K562 (cell line): ENCODE measurements around the gene INHA. TPM values are rescaled to one million over a fixed set of nuclear protein-coding genes. Genes with fewer than 3 reads are reported as not detected.

ENCODE experiments used
- ELF1 ChIP-seq: fragments of 200-800 bp; sonication (Bioruptor generic); IDR thresholded peaks from 2 replicates; pipeline ENCODE4 v1.6.1; 2016; ENCODE audit warnings: missing genetic modification characterization, missing compliant biosample characterization
- GABPA ChIP-seq: fragments of 200-800 bp; sonication (Bioruptor generic); conservative IDR thresholded peaks from 2 replicates; pipeline ENCODE4 v1.6.1; 2016; ENCODE audit warnings: low read depth, missing genetic modification characterization, missing compliant biosample characterization
- KDM4B ChIP-seq, 2 experiments: fragments of 450-650 bp in 1 of 2; sonication (generic) in 1 of 2; IDR thresholded peaks; 2 replicates each; pipeline ENCODE4 v1.6.1; 2016 to 2017; ENCODE audit warnings: borderline replicate concordance in 2 of 2, antibody characterized with exemption in 1 of 2, low read depth in 1 of 2, mild to moderate bottlenecking in 1 of 2
- MIER1 ChIP-seq: fragments of 450-650 bp; IDR thresholded peaks from 2 replicates; pipeline ENCODE4 v1.6.1; 2016; ENCODE audit warnings: antibody characterized with exemption, mild to moderate bottlenecking, low read depth
- NBN ChIP-seq: fragments of 450-650 bp; IDR thresholded peaks from 2 replicates; pipeline ENCODE4 v1.6.1; 2016; ENCODE audit warnings: low read depth, mild to moderate bottlenecking
- NCOA1 ChIP-seq: fragments of 450-650 bp; IDR thresholded peaks from 2 replicates; pipeline ENCODE4 v1.6.1; 2016; ENCODE audit warnings: low read depth
- NR2C2 ChIP-seq, 2 experiments: fragments of 200-800 bp in 1 of 2; sonication (Bioruptor generic) in 1 of 2; sonication (generic) in 1 of 2; formaldehyde crosslinking in 1 of 2; IDR thresholded peaks; 2 replicates each; pipeline versions ENCODE4 v1.6.1 to v1.8.0; 2016 to 2022; ENCODE audit warnings: mild to moderate bottlenecking in 1 of 2, missing compliant biosample characterization in 1 of 2, missing genetic modification characterization in 1 of 2, missing genetic modification reagents in 1 of 2
- SIN3A ChIP-seq, 2 experiments: fragments of 150-350 bp in 1 of 2; IDR thresholded peaks; 2 replicates each; pipeline ENCODE4 v1.6.1; 2011 to 2016; ENCODE audit warnings: borderline replicate concordance in 2 of 2, low read depth in 2 of 2, low read length in 2 of 2, mild to moderate bottlenecking in 2 of 2, moderate library complexity in 2 of 2; ENCODE audit not compliant: control insufficient read depth in 1 of 2
- SRF ChIP-seq, 2 experiments: fragments of 250-450, 450-650 bp in 1 of 2; sonication (Bioruptor Pico) in 1 of 2; sonication (generic) in 1 of 2; formaldehyde crosslinking; IDR thresholded peaks; 2 replicates each; pipeline versions ENCODE4 v1.5.0 to v1.5.1; 2020 to 2022; ENCODE audit warnings: mild to moderate bottlenecking in 1 of 2, missing genetic modification reagents in 1 of 2
- TCF7 ChIP-seq: sonication (generic); IDR thresholded peaks from 2 replicates; pipeline ENCODE4 v1.6.1; 2016; ENCODE audit warnings: antibody characterized with exemption, borderline replicate concordance
- TOE1 ChIP-seq, 2 experiments: fragments of 450-650 bp in 1 of 2; sonication (generic) in 1 of 2; formaldehyde crosslinking in 1 of 2; IDR thresholded peaks; 2 replicates each; pipeline versions ENCODE4 v1.7.1 to v1.8.0; 2016 to 2022; ENCODE audit warnings: borderline replicate concordance in 2 of 2, mild to moderate bottlenecking in 2 of 2, antibody characterized with exemption in 1 of 2, inconsistent platforms in 1 of 2, low read depth in 1 of 2, missing genetic modification reagents in 1 of 2, moderate library complexity in 1 of 2
- ZBTB7A ChIP-seq: IDR thresholded peaks from 2 replicates; pipeline ENCODE4 v1.6.1; 2011; ENCODE audit warnings: low read depth, mild to moderate bottlenecking, low read length, moderate library complexity, borderline replicate concordance; ENCODE audit not compliant: control insufficient read depth
- polyA plus RNA-seq, 8 experiments: library from polyadenylated mRNA; depleted of rRNA in 4 of 8; stranded (reverse) in 5 of 8; unstranded in 3 of 8; fragments of >200 nt; fragmentation: Nextera tagmentation in 2 of 8; fragmentation: Illumina TruSeq in 1 of 8; extraction: Ambion mirVana in 2 of 8; extraction: Trizol in 1 of 8; gene quantifications; 2 replicates each; pipeline versions ENCODE4 v1.2.1 to v1.2.3, GENCODE V29; 2011 to 2014; ENCODE audit warnings: inconsistent platforms in 1 of 8, missing spikeins in 1 of 8
- total RNA-seq, 7 experiments: library from RNA; depleted of rRNA in 6 of 7; stranded (reverse); fragments of >200 nt in 6 of 7; fragmentation: Illumina TruSeq in 2 of 7; extraction: Trizol in 2 of 7; gene quantifications; 2 replicates each; pipeline versions ENCODE4 v1.2.1 to v1.2.3, GENCODE V29; 2011 to 2021; ENCODE audit warnings: low replicate concordance in 1 of 7
- TF ChIP-seq, protein P1 (sequence below): sonication (generic); formaldehyde crosslinking; IDR thresholded peaks from 2 replicates; pipeline ENCODE4 v1.8.1; 2023; ENCODE audit warnings: mild to moderate bottlenecking, missing genetic modification reagents, moderate library complexity
- TF ChIP-seq, protein P2 (sequence below): fragments of 450-650 bp; IDR thresholded peaks from 2 replicates; pipeline ENCODE4 v1.6.1; 2016; ENCODE audit warnings: borderline replicate concordance
- TF ChIP-seq, protein P3 (sequence below): sonication (generic); formaldehyde crosslinking; IDR thresholded peaks from 2 replicates; pipeline ENCODE4 v1.8.1; 2023; ENCODE audit warnings: mild to moderate bottlenecking, missing genetic modification reagents
- TF ChIP-seq, protein P4 (sequence below), 2 experiments: IDR thresholded peaks in 1 of 2; conservative IDR thresholded peaks in 1 of 2; 2 replicates each; pipeline ENCODE4 v1.6.1; 2016; ENCODE audit warnings: low read depth in 2 of 2, mild to moderate bottlenecking in 1 of 2, missing compliant biosample characterization in 1 of 2, missing genetic modification characterization in 1 of 2, moderate library complexity in 1 of 2

INHA gene
- total and polyA plus RNA-seq, 9 of the 15 experiments (the other 6 are each of a cell fraction or from before 2014, with no cell fraction given) = 0.07 to 1.9 (median 0.40) TPM

DNA sequence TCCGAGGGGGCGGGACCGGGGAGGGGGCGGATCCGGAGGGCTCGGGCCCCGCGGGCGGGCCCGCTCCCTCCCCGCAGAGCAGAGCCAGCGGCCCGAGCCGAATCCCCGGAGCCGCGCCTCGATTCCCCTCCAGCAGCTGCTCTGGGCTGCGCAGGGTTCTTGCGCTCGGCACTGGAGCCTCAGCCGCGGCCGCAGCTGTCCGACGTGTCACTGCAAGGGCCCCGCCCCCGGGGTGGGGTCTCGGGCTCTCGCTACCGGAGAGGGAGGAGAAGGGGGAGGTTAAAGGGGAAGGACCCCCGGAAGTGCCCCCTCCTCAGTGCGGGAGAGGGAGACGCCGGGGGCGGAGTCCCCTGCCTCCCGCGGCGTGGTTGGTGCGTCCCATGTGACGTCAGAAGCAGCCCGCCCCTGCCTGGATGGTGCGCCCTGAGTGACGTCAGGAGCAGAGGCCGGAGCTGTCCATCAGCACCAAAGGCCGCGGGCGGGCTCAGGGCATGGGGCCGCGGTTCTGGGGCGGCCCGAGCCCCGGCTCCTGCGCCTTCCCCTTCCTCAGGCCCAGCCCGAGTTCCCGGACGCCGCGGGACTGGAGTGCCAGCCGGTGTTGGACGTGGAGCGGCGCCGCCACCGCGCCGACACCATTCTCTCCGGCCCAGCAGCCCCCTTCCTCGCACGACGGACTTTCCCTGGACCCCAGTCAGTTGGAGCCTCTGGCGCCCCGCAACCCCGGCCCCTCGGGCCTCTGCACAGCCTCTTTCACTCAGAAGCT lies 28.3 kb upstream of the INHA start, which contains the start of the genes CHPF and TMEM198 (continued):
- TF ChIP-seq, protein P1, sequence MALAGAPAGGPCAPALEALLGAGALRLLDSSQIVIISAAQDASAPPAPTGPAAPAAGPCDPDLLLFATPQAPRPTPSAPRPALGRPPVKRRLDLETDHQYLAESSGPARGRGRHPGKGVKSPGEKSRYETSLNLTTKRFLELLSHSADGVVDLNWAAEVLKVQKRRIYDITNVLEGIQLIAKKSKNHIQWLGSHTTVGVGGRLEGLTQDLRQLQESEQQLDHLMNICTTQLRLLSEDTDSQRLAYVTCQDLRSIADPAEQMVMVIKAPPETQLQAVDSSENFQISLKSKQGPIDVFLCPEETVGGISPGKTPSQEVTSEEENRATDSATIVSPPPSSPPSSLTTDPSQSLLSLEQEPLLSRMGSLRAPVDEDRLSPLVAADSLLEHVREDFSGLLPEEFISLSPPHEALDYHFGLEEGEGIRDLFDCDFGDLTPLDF (CRISPR knock-in tag) = peak; percentile 70; the same call in 1 of the 2 replicates
- TF ChIP-seq KDM4B (IDR thresholded peaks at IDR 0.05; ENCODE audit: borderline replicate concordance in 2 of 2, low read depth in 1 of 2) (peak in 1 of 2 experiments; percentile 73; a peak in 1 of 4 replicates), ELF1 (tag) (peak; percentile 86), MIER1 (peak; percentile 86), SIN3A (IDR thresholded peaks at IDR 0.05; ENCODE audit: borderline replicate concordance in 2 of 2, control insufficient read depth in 1 of 2, low read depth in 2 of 2, low read length in 2 of 2) (peak; percentile 42 to 71; a peak in 3 of 4 replicates), NCOA1 (peak; percentile 91), ZBTB7A (peak; percentile 100), TCF7 (no peak), NR2C2 (CRISPR knock-in tag; IDR thresholded peaks at IDR 0.05) (0 out of 2 replicates have a peak, but pooled peaks have one; percentile 31), NR2C2 (tag; IDR thresholded peaks at IDR 0.05) (peak; percentile 92), GABPA (tag) (peak; percentile 92), NBN (0 out of 2 replicates have a peak, but pooled peaks have one; percentile 70), SRF (CRISPR knock-in tag; IDR thresholded peaks at IDR 0.05) (peak in 1 of 2 experiments; percentile 78; a peak in 2 of 4 replicates), TOE1 (IDR thresholded peaks at IDR 0.05; ENCODE audit: borderline replicate concordance) (peak; percentile 66; the same call in 1 of the 2 replicates), TOE1 (CRISPR knock-in tag; IDR thresholded peaks at IDR 0.05; ENCODE audit: borderline replicate concordance, low read depth) (no peak)
- TF ChIP-seq, protein P2, sequence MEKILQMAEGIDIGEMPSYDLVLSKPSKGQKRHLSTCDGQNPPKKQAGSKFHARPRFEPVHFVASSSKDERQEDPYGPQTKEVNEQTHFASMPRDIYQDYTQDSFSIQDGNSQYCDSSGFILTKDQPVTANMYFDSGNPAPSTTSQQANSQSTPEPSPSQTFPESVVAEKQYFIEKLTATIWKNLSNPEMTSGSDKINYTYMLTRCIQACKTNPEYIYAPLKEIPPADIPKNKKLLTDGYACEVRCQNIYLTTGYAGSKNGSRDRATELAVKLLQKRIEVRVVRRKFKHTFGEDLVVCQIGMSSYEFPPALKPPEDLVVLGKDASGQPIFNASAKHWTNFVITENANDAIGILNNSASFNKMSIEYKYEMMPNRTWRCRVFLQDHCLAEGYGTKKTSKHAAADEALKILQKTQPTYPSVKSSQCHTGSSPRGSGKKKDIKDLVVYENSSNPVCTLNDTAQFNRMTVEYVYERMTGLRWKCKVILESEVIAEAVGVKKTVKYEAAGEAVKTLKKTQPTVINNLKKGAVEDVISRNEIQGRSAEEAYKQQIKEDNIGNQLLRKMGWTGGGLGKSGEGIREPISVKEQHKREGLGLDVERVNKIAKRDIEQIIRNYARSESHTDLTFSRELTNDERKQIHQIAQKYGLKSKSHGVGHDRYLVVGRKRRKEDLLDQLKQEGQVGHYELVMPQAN = peak; percentile 23; the same call in 1 of the 2 replicates
- TF ChIP-seq, protein P3, sequence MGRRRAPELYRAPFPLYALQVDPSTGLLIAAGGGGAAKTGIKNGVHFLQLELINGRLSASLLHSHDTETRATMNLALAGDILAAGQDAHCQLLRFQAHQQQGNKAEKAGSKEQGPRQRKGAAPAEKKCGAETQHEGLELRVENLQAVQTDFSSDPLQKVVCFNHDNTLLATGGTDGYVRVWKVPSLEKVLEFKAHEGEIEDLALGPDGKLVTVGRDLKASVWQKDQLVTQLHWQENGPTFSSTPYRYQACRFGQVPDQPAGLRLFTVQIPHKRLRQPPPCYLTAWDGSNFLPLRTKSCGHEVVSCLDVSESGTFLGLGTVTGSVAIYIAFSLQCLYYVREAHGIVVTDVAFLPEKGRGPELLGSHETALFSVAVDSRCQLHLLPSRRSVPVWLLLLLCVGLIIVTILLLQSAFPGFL (CRISPR knock-in tag) = no peak
- TF ChIP-seq, protein P4, sequence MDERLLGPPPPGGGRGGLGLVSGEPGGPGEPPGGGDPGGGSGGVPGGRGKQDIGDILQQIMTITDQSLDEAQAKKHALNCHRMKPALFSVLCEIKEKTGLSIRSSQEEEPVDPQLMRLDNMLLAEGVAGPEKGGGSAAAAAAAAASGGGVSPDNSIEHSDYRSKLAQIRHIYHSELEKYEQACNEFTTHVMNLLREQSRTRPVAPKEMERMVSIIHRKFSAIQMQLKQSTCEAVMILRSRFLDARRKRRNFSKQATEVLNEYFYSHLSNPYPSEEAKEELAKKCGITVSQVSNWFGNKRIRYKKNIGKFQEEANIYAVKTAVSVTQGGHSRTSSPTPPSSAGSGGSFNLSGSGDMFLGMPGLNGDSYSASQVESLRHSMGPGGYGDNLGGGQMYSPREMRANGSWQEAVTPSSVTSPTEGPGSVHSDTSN (CRISPR knock-in tag; IDR thresholded peaks at IDR 0.05; ENCODE audit: low read depth) = peak; percentile 62
- TF ChIP-seq, protein P4 (tag; conservative IDR thresholded peaks at IDR 0.05; ENCODE audit: low read depth) = no peak
